ENCODE results near the gene SLC30A3. TPM values are rescaled to one million over a fixed set of nuclear protein-coding genes. Genes with fewer than 3 reads are reported as not detected.
A peak's percentile ranks its signal among the peaks of the same experiment; 100 is the strongest.

The SLC30A3 gene
- total RNA-seq, 2 donors from 2014 or later: not detected

DNA sequence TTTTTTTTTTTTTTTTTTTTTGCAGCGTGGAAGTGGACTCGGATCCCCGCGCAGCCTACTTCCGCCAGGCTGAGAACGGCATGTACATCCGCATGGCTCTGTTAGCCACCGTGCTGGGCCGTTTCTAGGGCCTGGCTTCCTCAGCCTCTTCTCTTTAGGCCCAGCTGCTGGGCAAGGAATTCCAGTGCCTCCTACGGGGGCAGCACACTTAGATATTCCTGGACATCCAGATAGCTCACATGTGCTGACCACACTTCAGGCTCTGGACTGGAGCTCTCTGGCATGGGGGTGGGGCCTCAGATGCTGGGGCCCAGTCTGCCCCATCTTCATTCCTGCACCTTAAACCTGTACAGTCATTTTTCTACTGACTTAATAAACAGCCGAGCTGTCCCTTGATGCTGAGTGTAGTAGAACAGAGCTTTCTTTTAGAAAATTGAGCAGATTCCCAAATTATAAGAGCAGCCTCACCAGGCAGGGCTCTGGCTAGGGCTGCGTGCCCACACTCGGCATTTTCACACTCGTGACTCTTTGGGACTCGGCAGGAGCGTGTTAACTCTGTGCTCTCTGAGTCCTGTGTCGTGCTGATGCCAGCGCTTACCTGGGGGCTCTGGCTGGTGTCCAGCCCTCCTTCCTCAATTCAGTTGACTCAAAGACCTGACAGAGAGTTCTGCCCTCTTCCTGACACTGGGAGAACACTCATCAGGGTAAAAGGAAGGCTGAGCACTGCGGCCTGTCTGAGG, 19.3 kb downstream of the SLC30A3 start:
- Mint-ChIP-seq H3K27me3 (peaks cover 2 to 8% of the 10 kb centered on the region in 2 donors), H3K36me3 (no peaks in the 10 kb centered on the region), H3K4me1 (ENCODE audit: low read depth in 2 of 2) (no peaks in the 10 kb centered on the region), H3K4me3 (no peak overlapping the region), H3K9me3 (no peaks in the 10 kb centered on the region), H3K27ac (no peak overlapping the region)
- DNase-seq (ENCODE audit: low spot score): no peak
- ATAC-seq: peak in 1 of 2 donors; percentile 8

DNA sequence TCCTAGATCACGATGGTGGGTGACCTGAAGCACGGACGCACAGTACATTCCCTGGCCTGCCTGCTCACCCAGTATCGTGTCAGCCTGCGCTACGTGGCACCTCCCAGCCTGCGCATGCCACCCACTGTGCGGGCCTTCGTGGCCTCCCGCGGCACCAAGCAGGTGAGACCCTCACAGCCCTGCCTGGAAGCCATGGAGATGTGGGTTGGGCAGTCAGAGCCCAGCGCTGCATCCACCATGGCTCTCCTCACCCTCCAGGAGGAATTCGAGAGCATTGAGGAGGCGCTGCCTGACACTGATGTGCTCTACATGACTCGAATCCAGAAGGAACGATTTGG, 20.3 kb downstream of the SLC30A3 start:
- no peak overlapping the region for H3K4me3 Mint-ChIP-seq
- no peaks in the 10 kb centered on the region for H3K9me3 Mint-ChIP-seq
- H3K27ac Mint-ChIP-seq: no peak overlapping the region
- ATAC-seq (no peak), DNase-seq (ENCODE audit: low spot score) (peak; percentile 25)
- peaks cover 0 to 2% of the 10 kb centered on the region in 2 donors for H3K27me3 Mint-ChIP-seq
- H3K4me1 Mint-ChIP-seq (ENCODE audit: low read depth in 2 of 2): no peaks in the 10 kb centered on the region
- no peaks in the 10 kb centered on the region for H3K36me3 Mint-ChIP-seq

DNA sequence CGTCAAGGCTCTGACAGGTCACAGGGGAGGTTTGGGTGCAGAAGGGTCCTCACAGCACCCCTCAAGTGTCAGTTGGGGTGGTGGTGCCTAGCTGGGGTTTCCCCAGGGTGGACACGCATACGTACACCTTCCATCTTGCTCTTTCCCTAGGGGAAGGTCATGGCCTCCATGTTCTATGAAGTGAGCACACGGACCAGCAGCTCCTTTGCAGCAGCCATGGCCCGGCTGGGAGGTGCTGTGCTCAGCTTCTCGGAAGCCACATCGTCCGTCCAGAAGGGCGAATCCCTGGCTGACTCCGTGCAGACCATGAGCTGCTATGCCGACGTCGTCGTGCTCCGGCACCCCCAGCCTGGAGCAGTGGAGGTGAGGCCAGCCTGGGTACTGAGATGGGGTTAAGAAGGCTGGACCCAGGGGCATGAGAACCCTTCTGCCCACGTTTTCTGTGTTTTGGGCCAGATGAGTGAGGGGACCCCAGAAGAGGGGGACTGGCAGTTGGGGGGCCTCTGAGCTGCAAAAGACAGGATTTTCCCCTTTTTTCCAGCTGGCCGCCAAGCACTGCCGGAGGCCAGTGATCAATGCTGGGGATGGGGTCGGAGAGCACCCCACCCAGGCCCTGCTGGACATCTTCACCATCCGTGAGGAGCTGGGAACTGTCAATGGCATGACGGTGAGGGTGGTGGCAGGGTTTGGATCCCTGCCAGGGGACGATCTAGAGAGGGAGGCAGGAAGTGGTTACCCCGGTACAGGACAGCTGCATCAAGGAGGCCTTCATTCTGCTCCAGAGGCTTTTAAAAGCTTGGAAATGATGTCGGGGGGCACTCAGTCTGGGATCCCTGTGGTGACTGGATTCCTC, 20.9 kb downstream of the SLC30A3 start:
- DNase-seq (ENCODE audit: low spot score) (peak; percentile 52), ATAC-seq (no peak)
- Mint-ChIP-seq H3K9me3 (no peaks in the 10 kb centered on the region), H3K36me3 (peaks cover 5% of the 10 kb centered on the region), H3K4me1 (ENCODE audit: low read depth in 2 of 2) (no peaks in the 10 kb centered on the region), H3K27ac (no peak overlapping the region), H3K4me3 (no peak overlapping the region), H3K27me3 (no peaks in the 10 kb centered on the region)

DNA sequence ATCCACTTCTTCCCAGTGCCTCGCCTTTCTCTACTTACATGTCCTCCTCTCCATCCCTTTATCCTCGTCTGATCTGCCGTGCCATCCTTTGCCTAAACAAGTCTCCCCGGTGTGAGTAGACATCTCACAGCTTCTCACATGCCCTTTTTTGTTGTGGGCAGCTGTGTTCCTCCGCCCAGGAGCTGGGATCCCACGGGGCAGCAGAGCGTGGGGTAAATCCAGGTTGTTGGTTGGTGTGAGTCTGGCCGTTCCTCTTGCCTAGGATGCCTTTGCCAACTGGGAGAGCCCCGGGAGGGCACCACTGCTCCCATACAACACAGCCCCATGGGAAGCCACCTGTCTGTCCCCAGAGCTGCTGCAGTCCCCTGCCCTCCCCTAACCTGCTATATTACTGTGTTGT, 22.4 kb downstream of the SLC30A3 start:
- no peaks in the 10 kb centered on the region for H3K9me3 Mint-ChIP-seq
- no peaks in the 10 kb centered on the region for H3K27me3 Mint-ChIP-seq
- no peaks in the 10 kb centered on the region for H3K4me1 Mint-ChIP-seq (ENCODE audit: low read depth in 2 of 2)
- no peak for ATAC-seq
- peaks cover 12% of the 10 kb centered on the region for H3K36me3 Mint-ChIP-seq
- no peak overlapping the region for H3K4me3 Mint-ChIP-seq
- peak; percentile 35 for DNase-seq (ENCODE audit: low spot score)
- H3K27ac Mint-ChIP-seq: no peak overlapping the region

DNA sequence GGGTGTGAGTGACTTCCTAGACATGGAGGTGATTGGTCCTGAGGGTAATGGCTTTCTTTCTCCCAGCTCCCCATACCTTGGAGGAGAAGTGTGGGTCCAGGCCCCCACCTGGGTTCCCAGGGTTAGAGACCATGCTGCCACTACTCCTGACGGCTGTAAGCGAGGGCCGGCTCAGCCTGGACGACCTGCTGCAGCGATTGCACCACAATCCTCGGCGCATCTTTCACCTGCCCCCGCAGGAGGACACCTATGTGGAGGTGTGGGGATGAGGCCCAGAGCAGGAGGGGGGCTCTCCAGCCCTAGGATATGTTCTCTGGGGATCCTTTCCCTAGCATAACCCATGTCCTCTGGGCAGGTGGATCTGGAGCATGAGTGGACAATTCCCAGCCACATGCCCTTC, 23.9 kb downstream of the SLC30A3 start:
- H3K27me3 Mint-ChIP-seq: no peaks in the 10 kb centered on the region
- no peaks in the 10 kb centered on the region for H3K4me1 Mint-ChIP-seq (ENCODE audit: low read depth in 2 of 2)
- no peaks in the 10 kb centered on the region for H3K9me3 Mint-ChIP-seq
- no peak overlapping the region for H3K27ac Mint-ChIP-seq
- DNase-seq (ENCODE audit: low spot score) (no peak), ATAC-seq (no peak)
- H3K4me3 Mint-ChIP-seq: no peak overlapping the region
- H3K36me3 Mint-ChIP-seq: peaks cover 19% of the 10 kb centered on the region

DNA sequence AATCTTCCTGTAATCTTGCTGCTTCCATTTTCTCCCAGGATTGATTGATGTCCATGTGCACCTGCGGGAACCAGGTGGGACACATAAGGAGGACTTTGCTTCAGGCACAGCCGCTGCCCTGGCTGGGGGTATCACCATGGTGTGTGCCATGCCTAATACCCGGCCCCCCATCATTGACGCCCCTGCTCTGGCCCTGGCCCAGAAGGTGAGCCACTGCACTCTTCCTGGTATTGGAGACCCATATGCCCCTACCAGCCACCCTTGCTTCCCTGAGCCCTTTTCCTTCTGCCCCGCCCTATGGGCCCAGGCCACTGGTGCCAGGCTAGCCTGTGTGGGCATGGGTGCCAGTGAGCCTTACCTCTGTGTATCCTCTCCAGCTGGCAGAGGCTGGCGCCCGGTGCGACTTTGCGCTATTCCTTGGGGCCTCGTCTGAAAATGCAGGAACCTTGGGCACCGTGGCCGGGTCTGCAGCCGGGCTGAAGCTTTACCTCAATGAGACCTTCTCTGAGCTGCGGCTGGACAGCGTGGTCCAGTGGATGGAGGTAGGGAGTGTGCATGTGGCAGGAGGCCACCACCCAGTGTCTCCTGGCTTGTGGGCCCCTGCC, 25.4 kb downstream of the SLC30A3 start:
- no peaks in the 10 kb centered on the region for H3K9me3 Mint-ChIP-seq
- H3K27ac Mint-ChIP-seq: no peak overlapping the region
- H3K27me3 Mint-ChIP-seq: no peaks in the 10 kb centered on the region
- DNase-seq (ENCODE audit: low spot score) (no peak), ATAC-seq (no peak)
- no peak overlapping the region for H3K4me3 Mint-ChIP-seq
- H3K36me3 Mint-ChIP-seq: peaks cover 32% of the 10 kb centered on the region
- H3K4me1 Mint-ChIP-seq (ENCODE audit: low read depth in 2 of 2): no peaks in the 10 kb centered on the region

DNA sequence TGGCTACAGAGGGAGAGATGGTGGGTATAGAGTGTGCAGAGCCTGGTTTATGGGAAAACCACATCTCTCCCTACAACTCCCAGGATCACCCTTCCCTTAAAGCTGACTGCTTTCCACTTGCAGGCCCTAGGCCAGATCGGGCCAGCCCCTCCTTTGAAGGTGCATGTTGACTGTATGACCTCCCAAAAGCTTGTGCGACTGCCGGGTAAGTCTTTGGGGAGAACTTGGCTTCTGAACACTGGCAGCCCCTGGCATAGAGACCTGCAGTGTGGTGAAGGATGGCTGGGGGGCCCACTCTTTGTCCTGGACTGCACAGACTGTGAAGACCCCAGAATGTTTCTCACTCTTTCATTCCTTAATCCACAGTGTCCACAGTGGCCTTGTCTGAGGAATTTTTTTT, 26.2 kb downstream of the SLC30A3 start:
- no peaks in the 10 kb centered on the region for H3K4me1 Mint-ChIP-seq (ENCODE audit: low read depth in 2 of 2)
- DNase-seq (ENCODE audit: low spot score): no peak
- H3K9me3 Mint-ChIP-seq: no peaks in the 10 kb centered on the region
- ATAC-seq: peak in 1 of 2 donors; percentile 14
- peaks cover 34% of the 10 kb centered on the region for H3K36me3 Mint-ChIP-seq
- H3K27ac Mint-ChIP-seq: no peak overlapping the region
- no peak overlapping the region for H3K4me3 Mint-ChIP-seq
- H3K27me3 Mint-ChIP-seq: no peaks in the 10 kb centered on the region

DNA sequence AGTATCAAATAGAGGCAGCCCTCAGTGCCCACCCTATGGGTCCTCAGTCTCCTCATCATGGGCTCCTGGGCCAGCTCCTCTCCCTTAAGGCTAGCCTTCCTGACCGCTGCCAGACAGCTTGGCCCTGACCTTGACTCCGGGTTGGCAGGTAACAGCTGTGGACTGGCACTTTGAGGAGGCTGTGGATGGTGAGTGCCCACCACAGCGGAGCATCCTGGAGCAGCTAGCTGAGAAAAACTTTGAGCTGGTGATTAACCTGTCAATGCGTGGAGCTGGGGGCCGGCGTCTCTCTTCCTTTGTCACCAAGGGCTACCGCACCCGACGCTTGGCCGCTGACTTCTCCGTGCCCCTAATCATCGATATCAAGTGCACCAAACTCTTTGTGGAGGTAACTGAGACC, 26.7 kb downstream of the SLC30A3 start:
- H3K36me3 Mint-ChIP-seq: peaks cover 34% of the 10 kb centered on the region

DNA sequence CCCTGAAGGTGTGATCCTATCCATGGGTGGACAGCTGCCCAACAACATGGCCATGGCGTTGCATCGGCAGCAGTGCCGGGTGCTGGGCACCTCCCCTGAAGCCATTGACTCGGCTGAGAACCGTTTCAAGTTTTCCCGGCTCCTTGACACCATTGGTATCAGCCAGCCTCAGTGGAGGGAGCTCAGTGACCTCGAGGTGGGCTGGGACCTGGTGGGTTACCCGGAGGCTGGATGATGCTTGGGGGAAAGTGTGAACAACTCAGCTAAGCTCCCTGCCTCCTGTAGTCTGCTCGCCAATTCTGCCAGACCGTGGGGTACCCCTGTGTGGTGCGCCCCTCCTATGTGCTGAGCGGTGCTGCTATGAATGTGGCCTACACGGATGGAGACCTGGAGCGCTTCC, 29.5 kb downstream of the SLC30A3 start:
- H3K27me3 Mint-ChIP-seq: no peaks in the 10 kb centered on the region
- H3K9me3 Mint-ChIP-seq: no peaks in the 10 kb centered on the region
- DNase-seq (ENCODE audit: low spot score): no peak
- no peak overlapping the region for H3K4me3 Mint-ChIP-seq
- no peak for ATAC-seq
- H3K36me3 Mint-ChIP-seq: peaks cover 34% of the 10 kb centered on the region
- H3K4me1 Mint-ChIP-seq (ENCODE audit: low read depth in 2 of 2): no peaks in the 10 kb centered on the region
- H3K27ac Mint-ChIP-seq: no peak overlapping the region

More for the DNA sequence above, 26.7 kb downstream of the SLC30A3 start:
- no peaks in the 10 kb centered on the region for H3K4me1 Mint-ChIP-seq (ENCODE audit: low read depth in 2 of 2)
- no peaks in the 10 kb centered on the region for H3K27me3 Mint-ChIP-seq
- no peaks in the 10 kb centered on the region for H3K9me3 Mint-ChIP-seq
- no peak overlapping the region for H3K27ac Mint-ChIP-seq
- ATAC-seq: no peak
- DNase-seq (ENCODE audit: low spot score): no peak
- H3K4me3 Mint-ChIP-seq: no peak overlapping the region

DNA sequence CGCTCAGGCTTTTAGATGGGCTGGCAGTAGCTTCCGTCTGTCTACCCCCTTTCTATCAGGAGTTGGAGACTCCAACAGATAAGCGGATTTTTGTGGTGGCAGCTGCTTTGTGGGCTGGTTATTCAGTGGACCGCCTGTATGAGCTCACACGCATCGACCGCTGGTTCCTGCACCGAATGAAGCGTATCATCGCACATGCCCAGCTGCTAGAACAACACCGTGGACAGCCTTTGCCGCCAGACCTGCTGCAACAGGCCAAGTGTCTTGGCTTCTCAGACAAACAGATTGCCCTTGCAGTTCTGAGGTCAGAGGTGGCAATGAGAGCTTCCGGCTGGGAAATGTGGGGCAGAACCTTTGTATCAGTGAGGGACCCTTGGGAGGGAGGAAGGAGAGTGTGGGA, 30.9 kb downstream of the SLC30A3 start:
- no peaks in the 10 kb centered on the region for H3K4me1 Mint-ChIP-seq (ENCODE audit: low read depth in 2 of 2)
- no peak overlapping the region for H3K27ac Mint-ChIP-seq
- H3K9me3 Mint-ChIP-seq: no peaks in the 10 kb centered on the region
- no peak overlapping the region for H3K4me3 Mint-ChIP-seq
- no peaks in the 10 kb centered on the region for H3K27me3 Mint-ChIP-seq
- peaks cover 29% of the 10 kb centered on the region for H3K36me3 Mint-ChIP-seq
- ATAC-seq (no peak), DNase-seq (ENCODE audit: low spot score) (no peak)

DNA sequence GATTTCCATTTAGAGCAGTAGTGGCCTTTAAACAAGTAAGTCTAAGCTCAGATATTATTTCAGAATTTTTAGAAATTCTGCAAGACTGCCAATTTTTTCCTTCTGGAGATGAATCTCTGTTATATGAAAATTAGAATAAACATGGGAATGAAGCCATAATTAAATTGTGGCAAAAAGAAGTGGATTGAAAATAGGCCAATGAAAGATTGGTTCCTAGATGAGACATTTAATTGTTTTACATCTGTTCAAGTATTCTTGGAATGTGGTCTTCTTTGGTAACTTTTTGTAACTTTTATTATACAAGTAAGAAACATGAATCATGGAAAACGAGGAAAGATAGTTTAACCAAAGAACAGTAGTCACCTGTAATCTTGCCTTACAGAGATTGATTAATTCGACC, 35.3 kb downstream of the SLC30A3 start:
- Mint-ChIP-seq H3K9me3 (no peaks in the 10 kb centered on the region), H3K4me1 (ENCODE audit: low read depth in 2 of 2) (no peaks in the 10 kb centered on the region), H3K4me3 (no peak overlapping the region), H3K27ac (no peak overlapping the region), H3K27me3 (no peaks in the 10 kb centered on the region), H3K36me3 (peaks cover 7% of the 10 kb centered on the region)
- no peak for ATAC-seq
- DNase-seq (ENCODE audit: low spot score): no peak

DNA sequence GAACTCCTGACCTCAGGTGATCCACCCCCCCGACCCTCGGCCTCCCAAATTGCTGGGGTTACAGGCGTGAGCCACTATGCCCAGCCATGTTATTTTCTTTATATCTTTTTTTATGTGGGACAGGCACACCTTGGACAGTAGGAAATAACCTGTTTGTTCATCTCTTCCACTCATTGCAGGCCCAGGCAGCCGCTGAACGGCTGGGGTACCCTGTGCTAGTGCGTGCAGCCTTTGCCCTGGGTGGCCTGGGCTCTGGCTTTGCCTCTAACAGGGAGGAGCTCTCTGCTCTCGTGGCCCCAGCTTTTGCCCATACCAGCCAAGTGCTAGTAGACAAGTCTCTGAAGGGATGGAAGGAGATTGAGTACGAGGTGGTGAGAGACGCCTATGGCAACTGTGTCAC, 37.3 kb downstream of the SLC30A3 start:
- Mint-ChIP-seq H3K27me3 (no peaks in the 10 kb centered on the region), H3K9me3 (no peaks in the 10 kb centered on the region), H3K4me3 (no peak overlapping the region), H3K27ac (no peak overlapping the region), H3K36me3 (peaks cover 5% of the 10 kb centered on the region), H3K4me1 (ENCODE audit: low read depth in 2 of 2) (peaks cover 0 to 3% of the 10 kb centered on the region in 2 donors)
- ATAC-seq (no peak), DNase-seq (ENCODE audit: low spot score) (no peak)

DNA sequence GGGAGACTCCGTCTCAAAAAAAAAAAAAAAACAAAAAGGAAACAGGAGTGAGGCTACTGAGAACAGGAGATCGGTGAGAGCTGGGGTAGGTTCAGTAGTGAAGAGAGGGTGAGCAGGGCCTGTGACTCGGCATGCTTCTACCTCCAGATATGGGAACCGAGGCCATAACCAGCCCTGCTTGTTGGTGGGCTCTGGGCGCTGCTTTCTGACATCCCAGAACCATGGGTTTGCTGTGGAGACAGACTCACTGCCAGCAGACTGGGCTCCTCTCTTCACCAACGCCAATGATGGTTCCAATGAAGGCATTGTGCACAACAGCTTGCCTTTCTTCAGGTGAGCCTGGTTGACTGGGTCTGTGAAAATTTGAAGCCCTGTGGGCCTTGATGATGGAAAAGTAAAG, 39.4 kb downstream of the SLC30A3 start:
- Mint-ChIP-seq H3K36me3 (peaks cover 11% of the 10 kb centered on the region), H3K4me3 (no peak overlapping the region), H3K9me3 (no peaks in the 10 kb centered on the region), H3K27me3 (no peaks in the 10 kb centered on the region), H3K4me1 (ENCODE audit: low read depth in 2 of 2) (peaks cover 6 to 12% of the 10 kb centered on the region in 2 donors), H3K27ac (no peak overlapping the region)
- DNase-seq (ENCODE audit: low spot score): no peak
- no peak for ATAC-seq

DNA sequence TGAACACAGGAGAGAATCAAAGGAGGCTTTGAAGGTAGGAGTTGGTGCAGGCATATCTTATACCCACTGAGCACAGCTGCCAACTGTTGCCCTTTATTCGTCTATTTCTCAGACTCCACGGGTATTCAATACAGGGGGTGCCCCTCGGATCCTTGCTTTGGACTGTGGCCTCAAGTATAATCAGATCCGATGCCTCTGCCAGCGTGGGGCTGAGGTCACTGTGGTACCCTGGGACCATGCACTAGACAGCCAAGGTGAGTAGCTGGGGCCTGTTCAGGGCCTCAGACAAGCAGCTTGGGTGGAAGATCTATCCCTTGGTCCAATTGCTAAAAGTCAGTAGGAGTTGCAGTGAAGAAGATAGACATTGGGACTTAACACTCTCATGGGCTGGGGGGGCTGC, 40.4 kb downstream of the SLC30A3 start:
- H3K27ac Mint-ChIP-seq: no peak overlapping the region
- no peak overlapping the region for H3K4me3 Mint-ChIP-seq
- H3K36me3 Mint-ChIP-seq: peaks cover 17% of the 10 kb centered on the region
- no peaks in the 10 kb centered on the region for H3K27me3 Mint-ChIP-seq
- peaks cover 15 to 22% of the 10 kb centered on the region in 2 donors for H3K4me1 Mint-ChIP-seq (ENCODE audit: low read depth in 2 of 2)
- H3K9me3 Mint-ChIP-seq: no peaks in the 10 kb centered on the region
- DNase-seq (ENCODE audit: low spot score) (no peak), ATAC-seq (no peak)
